Type B pancreatic cell (in vitro differentiated cells): ENCODE results near the gene USP2. TPM values are rescaled to one million over a fixed set of nuclear protein-coding genes. Genes with fewer than 3 reads are reported as not detected.

Source experiments
- DNase-seq: peaks from one replicate; pipeline ENCODE4 v3.0.0; 2021; ENCODE audit warnings: mixed read lengths; ENCODE audit not compliant: unreplicated experiment; ENCODE audit errors: extremely low spot score
- H3K27ac Mint-ChIP-seq: 2 replicates; pipeline ENCODE4 v1.8.0; 2021; ENCODE audit warnings: mild to moderate bottlenecking, mixed read lengths
- H3K27me3 Mint-ChIP-seq: 2 replicates; pipeline ENCODE4 v1.8.0; 2021; ENCODE audit warnings: mixed read lengths
- H3K36me3 Mint-ChIP-seq: 2 replicates; pipeline ENCODE4 v1.8.0; 2021; ENCODE audit warnings: mixed read lengths
- H3K4me1 Mint-ChIP-seq: one replicate; pipeline ENCODE4 v1.8.0; 2021; ENCODE audit warnings: mixed read lengths; ENCODE audit not compliant: unreplicated experiment
- H3K4me3 Mint-ChIP-seq: 2 replicates; pipeline ENCODE4 v1.8.0; 2021; ENCODE audit warnings: mild to moderate bottlenecking, mixed read lengths
- H3K9me3 Mint-ChIP-seq: 2 replicates; pipeline ENCODE4 v1.8.0; 2021; ENCODE audit warnings: mixed read lengths
- CTCF ChIP-seq: fragments of 200-600 bp; sonication (generic); conservative IDR thresholded peaks from 2 replicates; pipeline ENCODE4 v1.5.0; 2021; ENCODE audit warnings: antibody characterized with exemption, mild to moderate bottlenecking
- total RNA-seq: library from RNA; stranded (reverse); gene quantifications from 2 replicates; pipeline ENCODE4 v1.2.1, GENCODE V29; 2021; ENCODE audit warnings: low replicate concordance

The USP2 gene
- total RNA-seq, 1 donor from 2014 or later: 8.2 TPM

- Mint-ChIP-seq H3K4me3 (no peak overlapping the region), H3K27me3 (peaks cover 57% of the 10 kb centered on the region), H3K9me3 (no peaks in the 10 kb centered on the region), H3K27ac (no peak overlapping the region), H3K4me1 (peaks cover 16% of the 10 kb centered on the region), H3K36me3 (no peaks in the 10 kb centered on the region)
- TF ChIP-seq CTCF: no peak
- DNase-seq: no peak
Observed at GRCh38 chr11:119342362-119343130, 38.9 kb downstream of the USP2 start.

GRCh38 chr11:119342023-119342300, 39.5 kb downstream of the USP2 start:
- peaks cover 51% of the 10 kb centered on the region for H3K27me3 Mint-ChIP-seq
- H3K27ac Mint-ChIP-seq: no peak overlapping the region
- no peak for DNase-seq
- H3K36me3 Mint-ChIP-seq: no peaks in the 10 kb centered on the region
- H3K9me3 Mint-ChIP-seq: no peaks in the 10 kb centered on the region
- TF ChIP-seq CTCF: no peak
- peaks cover 21% of the 10 kb centered on the region for H3K4me1 Mint-ChIP-seq
- H3K4me3 Mint-ChIP-seq: no peak overlapping the region

GRCh38 chr11:119341222-119342022, 40.1 kb downstream of the USP2 start:
- Mint-ChIP-seq H3K4me1 (peaks cover 22% of the 10 kb centered on the region), H3K27ac (no peak overlapping the region), H3K4me3 (peak overlapping the region; percentile 73), H3K27me3 (peaks cover 46% of the 10 kb centered on the region), H3K36me3 (no peaks in the 10 kb centered on the region), H3K9me3 (no peaks in the 10 kb centered on the region)
- DNase-seq: no peak
- no peak for TF ChIP-seq CTCF

GRCh38 chr11:119340335-119341221, 40.9 kb downstream of the USP2 start, which contains the start of gene C1QTNF5:
Gene C1QTNF5 (minus strand): TSS chr11:119340883. CDS start chr11:119340397, 486 bp downstream.
- Mint-ChIP-seq H3K36me3 (no peaks in the 10 kb centered on the region), H3K4me3 (peak within 1 kb of the TSS; percentile 73), H3K9me3 (no peaks in the 10 kb centered on the region), H3K27ac (no peak within 1 kb of the TSS), H3K27me3 (peaks cover 46% of the 10 kb centered on the region), H3K4me1 (peaks cover 30% of the 10 kb centered on the region)
- DNase-seq: no peak
- no peak for TF ChIP-seq CTCF

- peaks cover 41% of the 10 kb centered on the region for H3K27me3 Mint-ChIP-seq
- H3K27ac Mint-ChIP-seq: no peak overlapping the region
- peaks cover 30% of the 10 kb centered on the region for H3K4me1 Mint-ChIP-seq
- TF ChIP-seq CTCF: peak; percentile 99
- peak; percentile 86 for DNase-seq
- H3K36me3 Mint-ChIP-seq: no peaks in the 10 kb centered on the region
- H3K9me3 Mint-ChIP-seq: no peaks in the 10 kb centered on the region
- H3K4me3 Mint-ChIP-seq: peak overlapping the region; percentile 85
Observed at GRCh38 chr11:119339589-119340334, 41.7 kb downstream of the USP2 start.
